ENCODE data around the gene MED15. TPM values are rescaled to one million over a fixed set of nuclear protein-coding genes. Genes with fewer than 3 reads are reported as not detected.

Gene MED15
- total RNA-seq, 1 donor from 2014 or later: 74.3 TPM

DNA sequence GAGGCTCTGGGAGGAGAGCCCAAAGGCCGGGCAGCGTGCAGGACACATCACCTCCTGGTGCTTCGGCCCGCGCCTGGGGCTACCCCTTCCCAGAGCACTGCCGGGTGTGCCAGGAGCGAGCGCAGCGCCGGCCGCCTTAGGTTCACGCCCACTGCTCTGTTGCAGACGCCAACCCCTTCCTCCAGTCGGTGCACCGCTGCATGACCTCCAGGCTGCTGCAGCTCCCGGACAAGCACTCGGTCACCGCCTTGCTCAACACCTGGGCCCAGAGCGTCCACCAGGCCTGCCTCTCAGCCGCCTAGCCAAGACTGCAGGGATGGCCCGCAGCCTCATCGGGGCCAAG is 79.0 kb downstream of the MED15 start:
- no peak for DNase-seq (ENCODE audit: low read depth)
- TF ChIP-seq, protein P1, sequence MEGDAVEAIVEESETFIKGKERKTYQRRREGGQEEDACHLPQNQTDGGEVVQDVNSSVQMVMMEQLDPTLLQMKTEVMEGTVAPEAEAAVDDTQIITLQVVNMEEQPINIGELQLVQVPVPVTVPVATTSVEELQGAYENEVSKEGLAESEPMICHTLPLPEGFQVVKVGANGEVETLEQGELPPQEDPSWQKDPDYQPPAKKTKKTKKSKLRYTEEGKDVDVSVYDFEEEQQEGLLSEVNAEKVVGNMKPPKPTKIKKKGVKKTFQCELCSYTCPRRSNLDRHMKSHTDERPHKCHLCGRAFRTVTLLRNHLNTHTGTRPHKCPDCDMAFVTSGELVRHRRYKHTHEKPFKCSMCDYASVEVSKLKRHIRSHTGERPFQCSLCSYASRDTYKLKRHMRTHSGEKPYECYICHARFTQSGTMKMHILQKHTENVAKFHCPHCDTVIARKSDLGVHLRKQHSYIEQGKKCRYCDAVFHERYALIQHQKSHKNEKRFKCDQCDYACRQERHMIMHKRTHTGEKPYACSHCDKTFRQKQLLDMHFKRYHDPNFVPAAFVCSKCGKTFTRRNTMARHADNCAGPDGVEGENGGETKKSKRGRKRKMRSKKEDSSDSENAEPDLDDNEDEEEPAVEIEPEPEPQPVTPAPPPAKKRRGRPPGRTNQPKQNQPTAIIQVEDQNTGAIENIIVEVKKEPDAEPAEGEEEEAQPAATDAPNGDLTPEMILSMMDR (IDR thresholded peaks at IDR 0.05; ENCODE audit: insufficient read depth, low read length, poor library complexity, severe bottlenecking): no peak
- no peak overlapping the region for H3K4me3 ChIP-seq (ENCODE audit: low read depth, low read length)
- peaks cover 1% of the 10 kb centered on the region for H3K36me3 ChIP-seq (ENCODE audit: control insufficient read depth, insufficient read depth, low read length)
- no peaks in the 10 kb centered on the region for H3K27me3 ChIP-seq (ENCODE audit: control insufficient read depth, insufficient read depth, low read length)

DNA sequence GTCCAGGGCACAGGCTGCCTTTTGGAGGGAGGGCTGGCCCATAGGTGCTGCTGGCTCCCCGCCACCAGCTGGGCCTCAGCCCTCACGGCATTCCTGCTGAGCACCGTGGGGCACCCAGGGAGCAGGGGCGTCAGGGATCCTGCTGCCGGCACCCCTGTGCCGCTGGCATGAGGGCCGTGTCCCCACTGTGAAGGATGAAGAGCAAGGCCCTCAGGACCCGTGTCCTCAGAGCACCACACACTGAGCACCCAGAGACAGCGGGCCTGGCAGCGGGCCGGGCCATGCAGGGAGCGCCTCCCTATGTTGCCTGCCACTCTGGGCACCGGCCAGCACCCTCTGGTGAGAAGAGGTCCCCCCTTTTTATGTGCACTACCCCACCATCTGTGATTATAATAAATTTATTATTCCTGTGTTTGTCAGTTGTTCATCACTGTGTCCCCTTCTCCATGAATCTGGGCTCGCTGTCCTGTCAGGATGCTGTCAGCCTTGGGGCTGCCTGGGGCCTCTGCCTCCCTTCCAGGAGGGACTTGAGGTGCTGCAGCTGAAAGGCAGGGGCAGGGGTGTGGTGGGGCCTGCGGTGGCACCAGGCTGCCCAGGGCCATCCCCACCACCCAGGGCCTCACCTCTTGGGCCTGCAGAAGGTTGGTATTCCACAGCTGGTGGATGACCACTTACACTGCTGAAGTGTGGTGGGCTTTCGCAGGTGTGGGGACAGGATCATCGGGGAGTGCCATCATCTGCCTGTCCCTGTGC is 80.0 kb downstream of the MED15 start:
- H3K36me3 ChIP-seq (ENCODE audit: control insufficient read depth, insufficient read depth, low read length): peaks cover 1% of the 10 kb centered on the region
- TF ChIP-seq, protein P1 (IDR thresholded peaks at IDR 0.05; ENCODE audit: insufficient read depth, low read length, poor library complexity, severe bottlenecking): no peak
- no peak overlapping the region for H3K4me3 ChIP-seq (ENCODE audit: low read depth, low read length)
- DNase-seq (ENCODE audit: low read depth): no peak
- H3K27me3 ChIP-seq (ENCODE audit: control insufficient read depth, insufficient read depth, low read length): no peaks in the 10 kb centered on the region

DNA sequence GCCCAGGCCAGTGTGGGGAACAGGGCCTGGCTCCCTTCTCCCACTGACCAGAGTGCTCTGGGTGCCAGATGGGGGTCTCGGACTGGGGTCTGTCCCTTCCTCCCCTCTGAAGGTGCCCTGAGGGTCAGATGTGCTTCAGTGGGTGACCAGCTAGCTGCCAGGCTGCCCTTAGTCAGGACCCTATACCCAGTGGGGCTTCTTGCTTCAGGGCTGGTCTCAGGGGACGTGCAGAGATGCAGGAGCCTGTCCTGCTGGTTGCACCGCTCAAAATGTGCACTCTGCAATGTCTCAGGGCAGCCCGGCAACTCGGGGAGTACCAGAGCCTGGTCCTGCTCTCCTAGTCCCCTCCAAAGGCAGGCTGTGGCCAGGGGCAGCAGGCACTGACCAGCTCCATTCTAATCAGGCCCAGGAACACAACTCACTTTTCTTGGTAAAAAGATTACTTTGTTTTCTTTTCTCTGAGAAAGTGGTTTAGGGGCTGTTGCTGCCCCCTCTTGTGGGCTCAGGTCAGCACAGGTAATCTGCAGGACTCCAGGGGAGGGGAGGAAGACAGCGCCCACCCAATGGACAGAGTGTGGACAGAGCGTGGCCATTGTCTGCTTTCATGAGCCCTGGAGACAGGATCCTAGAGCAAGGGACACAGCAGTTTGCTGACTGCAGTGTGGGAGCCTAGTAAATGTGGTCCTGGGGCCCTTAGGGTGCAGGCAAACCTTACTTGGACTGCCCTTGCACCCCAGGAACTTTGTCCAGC is 80.9 kb downstream of the MED15 start:
- H3K36me3 ChIP-seq (ENCODE audit: control insufficient read depth, insufficient read depth, low read length): peaks cover 1% of the 10 kb centered on the region
- DNase-seq (ENCODE audit: low read depth): no peak
- no peak overlapping the region for H3K4me3 ChIP-seq (ENCODE audit: low read depth, low read length)
- no peaks in the 10 kb centered on the region for H3K27me3 ChIP-seq (ENCODE audit: control insufficient read depth, insufficient read depth, low read length)
- TF ChIP-seq, protein P1 (IDR thresholded peaks at IDR 0.05; ENCODE audit: insufficient read depth, low read length, poor library complexity, severe bottlenecking): no peak

DNA sequence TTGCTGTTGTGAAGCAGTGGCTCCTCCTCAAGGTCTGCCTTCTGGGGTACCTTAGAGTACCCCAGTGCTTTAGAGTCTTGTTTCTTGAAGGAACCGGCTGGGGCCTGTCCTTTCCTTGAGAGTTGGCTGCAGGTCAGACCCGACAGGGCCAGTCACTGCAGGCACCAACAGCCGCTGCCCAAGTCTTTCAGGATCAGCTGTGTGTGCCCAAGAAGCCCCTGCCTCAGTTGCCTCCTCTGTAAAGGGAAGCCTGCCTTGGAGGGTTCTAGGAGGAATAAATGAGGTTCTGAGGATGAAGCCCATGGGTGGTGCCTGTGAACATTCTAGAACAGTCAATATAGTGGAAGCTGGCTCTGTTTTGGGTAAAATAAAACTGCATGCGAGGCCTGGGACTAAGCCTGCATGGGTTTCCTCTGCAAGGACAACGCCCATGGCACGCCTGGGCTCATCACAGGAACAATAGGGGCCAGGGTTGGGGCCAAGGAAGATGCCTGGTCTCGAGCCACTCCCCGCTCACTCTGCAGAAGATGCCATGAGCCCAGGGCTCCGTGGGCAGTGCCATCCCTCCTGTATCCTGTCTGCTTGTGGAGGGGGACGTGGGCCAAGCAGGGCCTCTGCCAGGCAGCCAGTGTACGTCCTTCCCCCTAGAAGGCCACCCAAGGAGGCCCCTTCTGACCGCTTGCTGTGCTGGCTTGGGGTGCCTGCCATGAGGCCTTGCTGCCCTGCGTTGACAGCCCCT is 81.6 kb downstream of the MED15 start:
- no peak for DNase-seq (ENCODE audit: low read depth)
- no peak overlapping the region for H3K4me3 ChIP-seq (ENCODE audit: low read depth, low read length)
- peaks cover 1% of the 10 kb centered on the region for H3K36me3 ChIP-seq (ENCODE audit: control insufficient read depth, insufficient read depth, low read length)
- TF ChIP-seq, protein P1 (IDR thresholded peaks at IDR 0.05; ENCODE audit: insufficient read depth, low read length, poor library complexity, severe bottlenecking): no peak
- H3K27me3 ChIP-seq (ENCODE audit: control insufficient read depth, insufficient read depth, low read length): no peaks in the 10 kb centered on the region

DNA sequence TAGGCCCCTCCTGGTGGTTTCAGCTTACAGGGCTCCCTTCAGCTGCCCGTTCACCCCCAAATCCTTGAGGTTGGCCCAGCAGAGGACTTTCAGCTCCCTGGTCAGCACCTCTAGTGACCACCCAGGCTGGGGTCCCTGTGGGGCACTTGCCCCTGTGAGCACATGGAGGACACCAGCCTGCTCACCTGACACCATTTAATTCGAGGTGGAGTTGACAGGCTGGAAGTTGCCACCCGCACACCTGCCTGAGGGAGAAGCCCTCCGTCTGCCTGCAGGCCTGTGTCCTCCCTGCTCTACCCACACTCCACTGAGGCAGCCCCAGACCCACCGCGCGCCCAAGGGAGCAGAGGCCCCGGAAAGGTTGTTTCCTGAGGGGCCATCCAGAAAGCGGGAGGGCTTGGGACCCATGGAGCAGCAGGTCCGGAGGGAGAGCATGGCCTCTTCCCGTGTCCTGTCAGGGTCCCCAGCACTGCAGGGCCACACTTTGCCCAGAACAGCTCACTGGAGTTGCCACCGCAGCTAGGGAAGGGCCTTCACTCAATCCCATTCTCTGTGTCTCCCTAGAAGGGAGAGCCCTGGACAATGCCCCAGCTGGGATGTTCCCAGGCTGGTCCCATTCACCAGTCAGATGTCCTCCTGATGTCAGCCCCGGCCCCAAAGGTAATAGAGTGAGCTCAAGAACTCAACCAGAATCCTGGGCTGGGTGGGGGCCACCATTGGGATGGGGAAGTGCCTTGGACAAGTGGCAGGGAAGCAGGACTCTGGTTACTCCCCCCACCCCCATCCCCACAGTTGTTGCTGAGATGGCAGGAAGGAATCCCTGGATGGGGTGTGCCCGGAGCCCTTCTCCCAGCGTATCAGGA is 82.4 kb downstream of the MED15 start:
- H3K27me3 ChIP-seq (ENCODE audit: control insufficient read depth, insufficient read depth, low read length): no peaks in the 10 kb centered on the region
- TF ChIP-seq, protein P1 (IDR thresholded peaks at IDR 0.05; ENCODE audit: insufficient read depth, low read length, poor library complexity, severe bottlenecking): no peak
- peaks cover 1% of the 10 kb centered on the region for H3K36me3 ChIP-seq (ENCODE audit: control insufficient read depth, insufficient read depth, low read length)
- DNase-seq (ENCODE audit: low read depth): no peak
- H3K4me3 ChIP-seq (ENCODE audit: low read depth, low read length): no peak overlapping the region
